HT-29 (cell line): ENCODE measurements around the gene SEMA5B. TPM values are rescaled to one million over a fixed set of nuclear protein-coding genes. Genes with fewer than 3 reads are reported as not detected.

Source experiments
- DNase-seq: peaks from one replicate; pipeline ENCODE4 v3.0.0-alpha.2; 2015; ENCODE audit warnings: low spot score
- total RNA-seq: library from RNA; depleted of rRNA; stranded (reverse); fragments of >200 nt; shearing (Covaris generic); gene quantifications from 2 replicates; pipeline ENCODE4 v1.2.3, GENCODE V29; 2014

Gene SEMA5B
- total RNA-seq, 1 experiment from 2014 or later = not detected

GRCh38 chr3:122993124-122993978 is 34.2 kb downstream of the SEMA5B start:
- no peak for DNase-seq

GRCh38 chr3:122992676-122993075 is 34.9 kb downstream of the SEMA5B start:
- DNase-seq = no peak

GRCh38 chr3:122992133-122992532 is 35.4 kb downstream of the SEMA5B start:
- no peak for DNase-seq

- no peak for DNase-seq
Observed at GRCh38 chr3:122991236-122991985, 36.2 kb downstream of the SEMA5B start.

- DNase-seq = no peak
Observed at GRCh38 chr3:122989856-122990575, 37.5 kb downstream of the SEMA5B start.

- no peak for DNase-seq
Observed at GRCh38 chr3:122988508-122988907, 39.1 kb downstream of the SEMA5B start.

- DNase-seq = no peak
Observed at GRCh38 chr3:122987736-122988319, 39.7 kb downstream of the SEMA5B start.

GRCh38 chr3:122987231-122987630 is 40.3 kb downstream of the SEMA5B start:
- no peak for DNase-seq

GRCh38 chr3:122986693-122987179 is 40.8 kb downstream of the SEMA5B start:
- no peak for DNase-seq

- DNase-seq = no peak
Observed at GRCh38 chr3:122985539-122985938, 42.0 kb downstream of the SEMA5B start.

GRCh38 chr3:122984650-122985049 is 42.9 kb downstream of the SEMA5B start:
- DNase-seq = no peak

GRCh38 chr3:122984007-122984406 is 43.6 kb downstream of the SEMA5B start:
- DNase-seq = no peak

- peak; percentile 26 for DNase-seq
Observed at GRCh38 chr3:122982216-122983185, 45.1 kb downstream of the SEMA5B start.

GRCh38 chr3:122979211-122979610 is 48.4 kb downstream of the SEMA5B start:
- no peak for DNase-seq

GRCh38 chr3:122978569-122978968 is 49.0 kb downstream of the SEMA5B start:
- DNase-seq = no peak

- DNase-seq = no peak
Observed at GRCh38 chr3:122977746-122978466, 49.7 kb downstream of the SEMA5B start.

GRCh38 chr3:122975924-122976293 is 51.7 kb downstream of the SEMA5B start:
- DNase-seq = no peak

- DNase-seq = peak; percentile 65
Observed at GRCh38 chr3:122975163-122975923, 52.2 kb downstream of the SEMA5B start.

GRCh38 chr3:122974764-122975162 is 52.8 kb downstream of the SEMA5B start:
- no peak for DNase-seq
